Liver (tissue), 9 donors: Measurements from ENCODE around the gene CXCL17. TPM values are rescaled to one million over a fixed set of nuclear protein-coding genes. Genes with fewer than 3 reads are reported as not detected.

Source experiments
- DNase-seq: peaks from one replicate; pipeline ENCODE4 v3.0.0-alpha.2; 2017; ENCODE audit warnings: low spot score
- H3K27ac ChIP-seq, 2 donors: one replicate each; pipeline ENCODE4 v1.7.0; 2013; ENCODE audit warnings: inconsistent platforms in 2 of 2, low read length in 2 of 2, control low read depth in 1 of 2, low read depth in 1 of 2, mild to moderate bottlenecking in 1 of 2
- H3K27me3 ChIP-seq, 4 donors: one replicate each; pipeline versions ENCODE4 v1.6.1 to v1.7.0; 2013; ENCODE audit warnings: low read length in 3 of 4, inconsistent platforms in 1 of 4, mild to moderate bottlenecking in 1 of 4, moderate library complexity in 1 of 4; ENCODE audit not compliant: control insufficient read depth in 4 of 4, insufficient read depth in 4 of 4
- H3K36me3 ChIP-seq, 4 donors: one replicate each; pipeline versions ENCODE4 v1.6.1 to v1.7.0; 2013; ENCODE audit warnings: low read length in 3 of 4, mild to moderate bottlenecking in 3 of 4, low read depth in 1 of 4, moderate library complexity in 1 of 4; ENCODE audit not compliant: control insufficient read depth in 4 of 4, insufficient read depth in 3 of 4
- H3K4me1 ChIP-seq, 4 donors: one replicate each; pipeline versions ENCODE4 v1.6.1 to v1.7.0; 2013; ENCODE audit warnings: low read length in 3 of 4, mild to moderate bottlenecking in 3 of 4, moderate library complexity in 1 of 4; ENCODE audit not compliant: control insufficient read depth in 4 of 4, insufficient read depth in 4 of 4
- H3K4me3 ChIP-seq, 3 donors: one replicate each; pipeline versions ENCODE4 v1.6.1 to v1.7.0; 2013; ENCODE audit warnings: low read length in 3 of 3, control low read depth in 1 of 3, low read depth in 1 of 3, mild to moderate bottlenecking in 1 of 3
- H3K9ac ChIP-seq, 2 donors: one replicate each; pipeline ENCODE4 v1.7.0; 2013; ENCODE audit warnings: low read length in 2 of 2, mild to moderate bottlenecking in 2 of 2, moderate library complexity in 2 of 2, control low read depth in 1 of 2, low read depth in 1 of 2
- H3K9me3 ChIP-seq, 4 donors: one replicate each; pipeline versions ENCODE4 v1.6.1 to v1.7.0; 2013; ENCODE audit warnings: low read length in 3 of 4; ENCODE audit not compliant: control insufficient read depth in 4 of 4
- ATF3 ChIP-seq: IDR thresholded peaks from 2 replicates; pipeline ENCODE4 v1.6.1; 2016; ENCODE audit warnings: antibody characterized with exemption
- CTCF ChIP-seq: fragments of 150-350 bp; IDR thresholded peaks from 2 replicates; pipeline ENCODE4 v1.5.1; 2017; ENCODE audit warnings: improper control_type of control experiment, low read depth, low read length; ENCODE audit not compliant: missing input control
- EGR1 ChIP-seq, 2 donors: IDR thresholded peaks; 2 replicates each; pipeline ENCODE4 v1.6.1; 2016 to 2018; ENCODE audit warnings: antibody characterized with exemption in 2 of 2, low read depth in 2 of 2
- FOXA1 ChIP-seq: IDR thresholded peaks from 2 replicates; pipeline ENCODE4 v1.6.1; 2016; ENCODE audit warnings: antibody characterized with exemption
- FOXA2 ChIP-seq: IDR thresholded peaks from 2 replicates; pipeline ENCODE4 v1.6.1; 2016; ENCODE audit warnings: antibody characterized with exemption
- GABPA ChIP-seq, 2 donors: IDR thresholded peaks in 1 of 2; conservative IDR thresholded peaks in 1 of 2; 2 replicates each; pipeline ENCODE4 v1.6.1; 2016; ENCODE audit warnings: antibody characterized with exemption in 2 of 2, mild to moderate bottlenecking in 1 of 2, moderate library complexity in 1 of 2
- HNF4A ChIP-seq, 2 donors: conservative IDR thresholded peaks; 2 replicates each; pipeline ENCODE4 v1.6.1; 2016; ENCODE audit warnings: antibody characterized with exemption in 2 of 2, mild to moderate bottlenecking in 2 of 2
- HNF4G ChIP-seq: IDR thresholded peaks from 2 replicates; pipeline ENCODE4 v1.6.1; 2016; ENCODE audit warnings: antibody characterized with exemption
- JUND ChIP-seq, 2 donors: IDR thresholded peaks; 2 replicates each; pipeline ENCODE4 v1.6.1; 2016; ENCODE audit warnings: antibody characterized with exemption in 2 of 2
- NR2F2 ChIP-seq: IDR thresholded peaks from 2 replicates; pipeline ENCODE4 v1.6.1; 2016; ENCODE audit warnings: antibody characterized with exemption
- RAD21 ChIP-seq, 2 donors: IDR thresholded peaks; 2 replicates each; pipeline ENCODE4 v1.6.1; 2016; ENCODE audit warnings: antibody characterized with exemption in 2 of 2, mild to moderate bottlenecking in 2 of 2
- REST ChIP-seq: IDR thresholded peaks from 2 replicates; pipeline ENCODE4 v1.6.1; 2016; ENCODE audit warnings: antibody characterized with exemption, mild to moderate bottlenecking
- RXRA ChIP-seq, 2 donors: IDR thresholded peaks; 2 replicates each; pipeline ENCODE4 v1.6.1; 2017 to 2018; ENCODE audit warnings: antibody characterized with exemption in 2 of 2, mild to moderate bottlenecking in 1 of 2
- SP1 ChIP-seq: IDR thresholded peaks from 2 replicates; pipeline ENCODE4 v1.6.1; 2018; ENCODE audit warnings: antibody characterized with exemption, mild to moderate bottlenecking
- TAF1 ChIP-seq: conservative IDR thresholded peaks from 2 replicates; pipeline ENCODE4 v1.6.1; 2016; ENCODE audit warnings: antibody characterized with exemption, mild to moderate bottlenecking
- YY1 ChIP-seq: IDR thresholded peaks from 2 replicates; pipeline ENCODE4 v1.6.1; 2016; ENCODE audit warnings: antibody characterized with exemption, mild to moderate bottlenecking
- WGBS: extraction: QIAGEN DNeasy Blood & Tissue Kit; methylation state at CpG from one replicate; pipeline ENCODE4 v1.1.7; 2013; 5-methylcytosine and 5-hydroxymethylcytosine counted together
- polyA plus RNA-seq, 2 donors: library from polyadenylated mRNA; stranded (reverse) in 1 of 2; unstranded in 1 of 2; fragments of 200-250 nt in 1 of 2; fragments of >200 nt in 1 of 2; fragmentation: Nextera tagmentation in 1 of 2; extraction: Ambion mirVana in 1 of 2; gene quantifications; one replicate each; pipeline versions ENCODE4 v1.2.1 to v1.2.3, GENCODE V29; 2013 to 2015
- total RNA-seq, 2 donors: library from RNA; depleted of rRNA; stranded (reverse); fragments of >200 nt; gene quantifications; one replicate each; pipeline ENCODE4 v1.2.3, GENCODE V29; 2014
- TF ChIP-seq, protein P1 (sequence below): IDR thresholded peaks from 2 replicates; pipeline ENCODE4 v1.6.1; 2016; ENCODE audit warnings: antibody characterized with exemption
- TF ChIP-seq, protein P2 (sequence below): IDR thresholded peaks from 2 replicates; pipeline ENCODE4 v1.6.1; 2016; ENCODE audit warnings: antibody characterized with exemption
- donor health status: healthy.
- donor health status: healthy.
- donor health status: healthy.
- donor health status: healthy.
- donor health status: healthy.

CXCL17 gene
- total and polyA plus RNA-seq, 4 donors: 0.10 to 0.93 TPM; not detected in 2

- Histone ChIP-seq H3K9me3 (no peaks in the 10 kb centered on the region), H3K9ac (no peak overlapping the region), H3K36me3 (no peaks in the 10 kb centered on the region), H3K4me3 (no peak overlapping the region), H3K27me3 (no peaks in the 10 kb centered on the region), H3K4me1 (peaks cover 6 to 19% (median 12%) of the 10 kb centered on the region in 4 donors), H3K27ac (peak overlapping the region in 1 of 2 donors; percentile 37)
- DNase-seq: no peak
- TF ChIP-seq TAF1: no peak
- no peak for TF ChIP-seq RXRA (IDR thresholded peaks at IDR 0.05)
- TF ChIP-seq EGR1 (IDR thresholded peaks at IDR 0.05; ENCODE audit: low read depth in 2 of 2): no peak
- no peak for TF ChIP-seq JUND (IDR thresholded peaks at IDR 0.05)
- no peak for TF ChIP-seq REST
- TF ChIP-seq HNF4G: no peak
- no peak for TF ChIP-seq HNF4A (conservative IDR thresholded peaks at IDR 0.05)
- TF ChIP-seq, protein P1, sequence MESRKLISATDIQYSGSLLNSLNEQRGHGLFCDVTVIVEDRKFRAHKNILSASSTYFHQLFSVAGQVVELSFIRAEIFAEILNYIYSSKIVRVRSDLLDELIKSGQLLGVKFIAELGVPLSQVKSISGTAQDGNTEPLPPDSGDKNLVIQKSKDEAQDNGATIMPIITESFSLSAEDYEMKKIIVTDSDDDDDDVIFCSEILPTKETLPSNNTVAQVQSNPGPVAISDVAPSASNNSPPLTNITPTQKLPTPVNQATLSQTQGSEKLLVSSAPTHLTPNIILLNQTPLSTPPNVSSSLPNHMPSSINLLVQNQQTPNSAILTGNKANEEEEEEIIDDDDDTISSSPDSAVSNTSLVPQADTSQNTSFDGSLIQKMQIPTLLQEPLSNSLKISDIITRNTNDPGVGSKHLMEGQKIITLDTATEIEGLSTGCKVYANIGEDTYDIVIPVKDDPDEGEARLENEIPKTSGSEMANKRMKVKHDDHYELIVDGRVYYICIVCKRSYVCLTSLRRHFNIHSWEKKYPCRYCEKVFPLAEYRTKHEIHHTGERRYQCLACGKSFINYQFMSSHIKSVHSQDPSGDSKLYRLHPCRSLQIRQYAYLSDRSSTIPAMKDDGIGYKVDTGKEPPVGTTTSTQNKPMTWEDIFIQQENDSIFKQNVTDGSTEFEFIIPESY: no peak
- WGBS: 73% methylated on average over 13 of the region's 13 CpGs
Observed at GRCh38 chr19:42424712-42425131, 18.0 kb downstream of the CXCL17 start.

- H3K9ac ChIP-seq: no peak overlapping the region
- peaks cover 6 to 20% (median 13%) of the 10 kb centered on the region in 4 donors for H3K4me1 ChIP-seq
- no peak for DNase-seq
- H3K4me3 ChIP-seq: no peak overlapping the region
- peak overlapping the region; percentile 37 to 43 for H3K27ac ChIP-seq
- no peaks in the 10 kb centered on the region for H3K27me3 ChIP-seq
- H3K9me3 ChIP-seq: no peaks in the 10 kb centered on the region
- no peaks in the 10 kb centered on the region for H3K36me3 ChIP-seq
- no peak for TF ChIP-seq JUND (IDR thresholded peaks at IDR 0.05)
- TF ChIP-seq SP1: no peak
- no peak for TF ChIP-seq RAD21 (IDR thresholded peaks at IDR 0.05)
- TF ChIP-seq NR2F2: no peak
- no peak for TF ChIP-seq YY1
- TF ChIP-seq, protein P2, sequence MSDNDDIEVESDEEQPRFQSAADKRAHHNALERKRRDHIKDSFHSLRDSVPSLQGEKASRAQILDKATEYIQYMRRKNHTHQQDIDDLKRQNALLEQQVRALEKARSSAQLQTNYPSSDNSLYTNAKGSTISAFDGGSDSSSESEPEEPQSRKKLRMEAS: no peak
- no peak for TF ChIP-seq HNF4G
- TF ChIP-seq, protein P1: no peak
- no peak for TF ChIP-seq ATF3
- TF ChIP-seq CTCF: no peak
- no peak for TF ChIP-seq FOXA2
- no peak for TF ChIP-seq FOXA1
- no peak for TF ChIP-seq GABPA (IDR thresholded peaks at IDR 0.05 in 1 of 2, conservative IDR thresholded peaks at IDR 0.05 in 1 of 2)
- TF ChIP-seq HNF4A (conservative IDR thresholded peaks at IDR 0.05): no peak
- TF ChIP-seq RXRA (IDR thresholded peaks at IDR 0.05): no peak
- 73% methylated on average over 15 of the region's 15 CpGs for WGBS
Observed at GRCh38 chr19:42424345-42424707, 18.4 kb downstream of the CXCL17 start.
